Ovary (tissue), 9 donors: ENCODE measurements around the gene AGXT2. TPM values are rescaled to one million over a fixed set of nuclear protein-coding genes. Genes with fewer than 3 reads are reported as not detected.
"Not testable (repeated sequence)": the region's sequence is repeated elsewhere in the genome, so short reads cannot be mapped to it uniquely, and the experiment has no call there.

ENCODE experiments used
- DNase-seq, 5 donors: peaks; one replicate each; pipeline ENCODE4 v3.0.0-alpha.2; 2019 to 2020
- H3K27ac ChIP-seq, 2 donors: fragments of 200-600 bp; one replicate each; pipeline versions ENCODE4 v1.5.1 to v1.8.0; 2019 to 2022
- H3K27me3 ChIP-seq: fragments of 200-600 bp; one replicate; pipeline ENCODE4 v1.8.0; 2022
- H3K36me3 ChIP-seq: fragments of 200-600 bp; sonication (generic); one replicate; pipeline ENCODE4 v1.5.1; 2019
- H3K4me1 ChIP-seq: one replicate; pipeline ENCODE4 v1.8.1; 2013; ENCODE audit warnings: mild to moderate bottlenecking, moderate library complexity; ENCODE audit not compliant: insufficient read depth
- H3K4me3 ChIP-seq: fragments of 200-600 bp; sonication (generic); one replicate; pipeline ENCODE4 v1.5.1; 2017
- H3K9me3 ChIP-seq, 2 donors: fragments of 200-600 bp in 1 of 2; sonication (generic) in 1 of 2; one replicate each; pipeline versions ENCODE4 v1.5.1 to v1.8.1; 2013 to 2019; ENCODE audit warnings: mild to moderate bottlenecking in 1 of 2, moderate library complexity in 1 of 2
- EP300 ChIP-seq: sonication (generic); formaldehyde crosslinking; IDR thresholded peaks from one replicate; pipeline ENCODE4 v1.6.1; 2017; ENCODE audit warnings: antibody characterized with exemption
- POLR2A ChIP-seq: fragments of 450-650 bp; IDR thresholded peaks from one replicate; pipeline ENCODE4 v1.6.1; 2017; ENCODE audit warnings: antibody characterized with exemption, mild to moderate bottlenecking, moderate library complexity
- WGBS, 3 donors: extraction: QIAGEN DNeasy Blood & Tissue Kit in 1 of 3; methylation state at CpG; one replicate each; pipeline versions ENCODE4 v1.1.5 to v1.1.7; 2013 to 2017; 5-methylcytosine and 5-hydroxymethylcytosine counted together
- intact Hi-C, 4 donors: fragments of 100-400 bp; cut with DNase I; formaldehyde crosslinking; loops; one replicate each; pipeline versions ENCODE4 v1.11.0 to v1.15.1; 2022 to 2023
- polyA plus RNA-seq, 2 donors: library from polyadenylated mRNA; stranded (reverse); fragments of 200-250 nt in 1 of 2; fragments of 350-450 nt in 1 of 2; fragmentation: Illumina TruSeq in 1 of 2; extraction: RNeasy Lipid Tissue Mini Kit (QIAGEN cat#74804) in 1 of 2; gene quantifications; one replicate each; pipeline ENCODE4 v1.2.3, GENCODE V29; 2013 to 2014
- total RNA-seq, 7 donors: library from RNA; depleted of rRNA in 2 of 7; stranded (reverse); fragments of >200 nt in 2 of 7; fragmentation: NEBNext Ultra II Directional in 3 of 7; extraction: Animal tissue kit (Norgen Biotek cat#: 25700) in 3 of 7; gene quantifications; one replicate each; pipeline versions ENCODE4 v1.1.0 to v1.2.4, GENCODE V29; 2016 to 2023
- TF ChIP-seq, protein P1 (sequence below), 3 donors: fragments of 450-650 bp in 2 of 3; fragments of 200-600 bp in 1 of 3; IDR thresholded peaks; one replicate each; pipeline versions ENCODE4 v1.5.1 to v1.8.0; 2016 to 2022; ENCODE audit warnings: antibody characterized with exemption in 3 of 3, mild to moderate bottlenecking in 1 of 3
- donor health status: DM: no; HTN: no; CAD: no; lungs with moderate emphysema.
- donor health status: DM: no; HTN: no; CAD: no.
- donor health status: Bipolar disorder and iron deficiency.
- donor health status: DM: yes; HTN: yes; CAD: no.
- donor health status: DM: no; HTN: no; CAD: no.
- donor health status: DM: yes; HTN: yes; CAD: no.

The AGXT2 gene
- total and polyA plus RNA-seq, 9 donors, result 0.10 to 0.15 TPM; not detected in 7

DNA sequence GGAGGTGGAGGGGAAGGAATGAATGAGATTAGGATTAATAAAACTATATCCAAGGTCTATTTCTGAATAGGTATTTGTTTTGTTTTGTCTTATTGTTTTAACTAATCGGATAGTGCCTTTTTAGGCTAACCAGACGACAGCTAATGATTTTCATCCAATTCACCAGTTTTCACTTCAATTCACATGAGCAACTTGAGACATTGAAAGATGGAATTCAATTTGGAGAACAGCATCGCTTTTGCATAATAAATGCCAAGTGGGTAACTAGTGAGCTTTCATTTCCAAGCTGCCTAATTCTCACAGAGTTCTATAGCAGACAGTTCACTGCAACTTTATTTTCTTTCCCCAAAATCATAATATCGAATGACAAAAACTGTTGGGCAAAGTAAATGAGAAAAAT lies 5.0 kb downstream of the AGXT2 start:
- Histone ChIP-seq H3K27me3 (no peaks in the 10 kb centered on the region), H3K4me3 (no peak overlapping the region), H3K27ac (no peak overlapping the region), H3K36me3 (no peaks in the 10 kb centered on the region), H3K4me1 (no peaks in the 10 kb centered on the region), H3K9me3 (no peaks in the 10 kb centered on the region)
- TF ChIP-seq, protein P1, sequence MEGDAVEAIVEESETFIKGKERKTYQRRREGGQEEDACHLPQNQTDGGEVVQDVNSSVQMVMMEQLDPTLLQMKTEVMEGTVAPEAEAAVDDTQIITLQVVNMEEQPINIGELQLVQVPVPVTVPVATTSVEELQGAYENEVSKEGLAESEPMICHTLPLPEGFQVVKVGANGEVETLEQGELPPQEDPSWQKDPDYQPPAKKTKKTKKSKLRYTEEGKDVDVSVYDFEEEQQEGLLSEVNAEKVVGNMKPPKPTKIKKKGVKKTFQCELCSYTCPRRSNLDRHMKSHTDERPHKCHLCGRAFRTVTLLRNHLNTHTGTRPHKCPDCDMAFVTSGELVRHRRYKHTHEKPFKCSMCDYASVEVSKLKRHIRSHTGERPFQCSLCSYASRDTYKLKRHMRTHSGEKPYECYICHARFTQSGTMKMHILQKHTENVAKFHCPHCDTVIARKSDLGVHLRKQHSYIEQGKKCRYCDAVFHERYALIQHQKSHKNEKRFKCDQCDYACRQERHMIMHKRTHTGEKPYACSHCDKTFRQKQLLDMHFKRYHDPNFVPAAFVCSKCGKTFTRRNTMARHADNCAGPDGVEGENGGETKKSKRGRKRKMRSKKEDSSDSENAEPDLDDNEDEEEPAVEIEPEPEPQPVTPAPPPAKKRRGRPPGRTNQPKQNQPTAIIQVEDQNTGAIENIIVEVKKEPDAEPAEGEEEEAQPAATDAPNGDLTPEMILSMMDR (IDR thresholded peaks at IDR 0.05), result no peak
- TF ChIP-seq POLR2A (no peak), EP300 (no peak)
- 68 to 75% (median 72%) methylated on average over 4 of the region's 4 CpGs for WGBS, 3 donors
- intact Hi-C loops, result loop anchor here in 1 of 4 donors (10.0 kb wide), 1 partner anchor 438 kb away; no protein-coding TSS in a partner anchor
- no peak for DNase-seq

DNA sequence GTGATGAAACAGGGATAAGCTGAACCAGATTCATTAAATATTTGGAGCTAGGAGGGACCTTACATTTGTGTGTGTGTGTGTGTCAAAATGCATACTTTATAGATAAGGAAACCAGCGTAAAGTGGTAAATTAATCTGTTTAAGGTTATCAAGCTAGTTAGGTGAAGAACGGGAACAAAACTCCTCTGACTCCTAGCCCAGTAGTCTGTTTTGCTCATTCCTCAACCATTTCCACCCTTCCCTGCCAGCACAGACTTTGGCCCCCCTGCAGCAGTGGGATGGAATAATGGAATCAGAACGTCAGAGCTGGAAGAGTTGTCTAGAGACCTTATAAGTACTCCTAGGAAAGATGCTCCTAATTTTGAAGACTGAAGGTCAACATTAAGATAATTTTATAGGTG lies 6.5 kb downstream of the AGXT2 start:
- H3K4me3 ChIP-seq, result no peak overlapping the region
- H3K36me3 ChIP-seq, result no peaks in the 10 kb centered on the region
- 6 to 14% (median 7%) methylated on average over 3 of the region's 3 CpGs for WGBS, 3 donors
- no peaks in the 10 kb centered on the region for H3K27me3 ChIP-seq
- H3K9me3 ChIP-seq, result no peaks in the 10 kb centered on the region
- intact Hi-C loops, result loop anchor here in 1 of 4 donors (10.0 kb wide), 1 partner anchor 436 kb away; no protein-coding TSS in a partner anchor
- no peaks in the 10 kb centered on the region for H3K4me1 ChIP-seq
- no peak overlapping the region for H3K27ac ChIP-seq
- TF ChIP-seq POLR2A (no peak), EP300 (no peak)
- TF ChIP-seq, protein P1 (IDR thresholded peaks at IDR 0.05), result no peak
- no peak for DNase-seq

DNA sequence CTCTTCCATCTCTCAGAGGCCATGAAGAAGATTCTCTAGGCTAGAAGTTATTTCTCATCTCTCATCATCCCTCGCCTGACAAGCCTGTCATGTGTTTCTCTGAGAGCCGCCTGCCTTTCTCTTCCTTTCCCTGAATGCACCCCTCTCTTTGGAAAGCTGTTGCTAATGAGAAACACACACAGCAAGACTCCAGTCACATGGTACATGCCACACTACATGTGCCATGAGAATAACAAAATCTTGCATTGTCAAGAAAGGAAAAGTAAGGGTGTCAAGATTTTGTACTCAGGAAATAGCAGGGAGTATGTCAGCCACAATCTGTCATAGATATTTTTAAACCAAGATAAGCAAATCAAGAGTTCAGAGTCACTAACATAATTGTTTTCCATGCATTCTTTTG lies 8.9 kb downstream of the AGXT2 start:
- no peaks in the 10 kb centered on the region for H3K9me3 ChIP-seq
- TF ChIP-seq, protein P1 (IDR thresholded peaks at IDR 0.05), result no peak
- TF ChIP-seq EP300 (no peak), POLR2A (no peak)
- no peaks in the 10 kb centered on the region for H3K36me3 ChIP-seq
- intact Hi-C loops, result no loop called here
- H3K4me1 ChIP-seq, result no peaks in the 10 kb centered on the region
- H3K4me3 ChIP-seq, result no peak overlapping the region
- no peak overlapping the region for H3K27ac ChIP-seq
- H3K27me3 ChIP-seq, result no peaks in the 10 kb centered on the region
- no peak for DNase-seq
- 76 to 85% (median 82%) methylated on average over 2 of the region's 2 CpGs for WGBS, 3 donors

DNA sequence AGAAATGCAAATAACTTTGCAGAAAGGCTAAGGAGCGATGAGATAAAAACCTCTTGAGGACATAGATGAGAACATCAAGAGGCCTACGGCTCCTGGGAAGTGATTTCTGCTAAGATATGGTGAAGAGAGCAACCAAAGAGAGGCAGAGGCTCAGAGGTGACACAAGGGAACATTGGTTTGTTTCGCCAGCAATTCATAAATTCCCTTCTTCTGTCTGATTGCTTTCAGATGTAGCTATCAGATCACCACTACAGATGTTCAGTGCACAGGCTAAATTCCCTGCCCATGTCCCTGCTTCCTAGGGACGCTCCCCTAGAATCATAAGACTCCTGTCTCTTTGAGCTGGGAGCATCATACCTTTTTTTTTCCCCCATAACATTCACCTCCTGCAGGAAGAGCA lies 11.2 kb downstream of the AGXT2 start:
- intact Hi-C loops, result no loop called here
- DNase-seq, result no peak
- WGBS, 3 donors, result 80 to 88% (median 81%) methylated on average over 4 of the region's 4 CpGs
- Histone ChIP-seq H3K4me1 (no peaks in the 10 kb centered on the region), H3K27ac (no peak overlapping the region), H3K36me3 (no peaks in the 10 kb centered on the region), H3K4me3 (no peak overlapping the region), H3K9me3 (no peaks in the 10 kb centered on the region), H3K27me3 (no peaks in the 10 kb centered on the region)
- TF ChIP-seq POLR2A (no peak), EP300 (no peak)
- TF ChIP-seq, protein P1 (IDR thresholded peaks at IDR 0.05), result no peak

DNA sequence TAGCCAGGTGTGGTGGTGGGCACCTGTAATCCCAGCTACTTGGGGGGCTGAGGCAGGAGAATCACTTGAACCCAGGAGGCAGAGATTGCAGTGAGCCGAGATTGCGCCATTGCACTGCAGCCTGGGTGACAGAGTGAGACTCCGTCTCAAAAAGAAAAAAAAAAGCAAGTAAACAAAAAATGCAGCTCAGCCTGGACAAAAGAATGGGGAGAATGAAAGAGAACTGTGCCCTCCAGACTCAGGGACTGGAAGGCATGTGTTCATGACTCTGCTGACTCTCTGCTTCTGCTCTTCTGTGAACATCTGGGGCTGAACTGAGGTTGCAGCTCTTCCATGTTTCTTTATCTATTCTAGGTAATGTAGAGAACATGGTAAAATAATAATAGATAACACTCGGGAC lies 11.8 kb downstream of the AGXT2 start:
- H3K27me3 ChIP-seq, H3K9me3 ChIP-seq, DNase-seq, H3K4me1 ChIP-seq, H3K4me3 ChIP-seq, H3K27ac ChIP-seq, H3K36me3 ChIP-seq, intact Hi-C loops: not testable (repeated sequence)
- WGBS, 3 donors, result 74 to 84% (median 76%) methylated on average over 4 of the region's 4 CpGs
